Astrocyte (in vitro differentiated cells and primary cell): Measurements from ENCODE around the gene GRB2. TPM values are rescaled to one million over a fixed set of nuclear protein-coding genes. Genes with fewer than 3 reads are reported as not detected.
A peak's percentile ranks its signal among the peaks of the same experiment; 100 is the strongest.

Experiments used
- DNase-seq: peaks from one replicate; pipeline ENCODE4 v3.0.0-alpha.2; 2010; ENCODE audit warnings: low read depth
- FAIRE-seq: peaks from 2 replicates; lab custom pipeline; 2011; peaks lifted over from hg19 to GRCh38; lab: Jason Lieb, UNC
- H2AFZ ChIP-seq: 2 replicates; pipeline ENCODE4 v1.6.0; 2012; ENCODE audit warnings: low read depth, low read length, inconsistent platforms
- H3K27ac ChIP-seq: 2 replicates; pipeline ENCODE4 v1.5.1; 2011; ENCODE audit warnings: low read depth, low read length, inconsistent platforms
- H3K27me3 ChIP-seq: 2 replicates; pipeline ENCODE4 v1.6.0; 2011; ENCODE audit warnings: low read length, inconsistent platforms; ENCODE audit not compliant: insufficient read depth
- H3K36me3 ChIP-seq: 2 replicates; pipeline ENCODE4 v1.5.1; 2011; ENCODE audit warnings: low read length, inconsistent platforms; ENCODE audit not compliant: insufficient read depth
- H3K4me1 ChIP-seq: 2 replicates; pipeline ENCODE4 v1.5.1; 2011; ENCODE audit warnings: low read length, inconsistent platforms; ENCODE audit not compliant: insufficient read depth
- H3K4me2 ChIP-seq: 2 replicates; pipeline ENCODE4 v1.6.0; 2012; ENCODE audit warnings: low read length, inconsistent platforms
- H3K4me3 ChIP-seq: 2 replicates; pipeline ENCODE4 v1.5.1; 2011; ENCODE audit warnings: low read depth, mild to moderate bottlenecking, low read length, inconsistent platforms; ENCODE audit not compliant: insufficient read depth
- H3K79me2 ChIP-seq: 2 replicates; pipeline ENCODE4 v1.6.0; 2012; ENCODE audit warnings: mild to moderate bottlenecking, low read length, inconsistent platforms; ENCODE audit not compliant: insufficient read depth
- H3K9ac ChIP-seq: 2 replicates; pipeline ENCODE4 v1.6.0; 2012; ENCODE audit warnings: mild to moderate bottlenecking, low read length, inconsistent platforms
- H3K9me3 ChIP-seq: 2 replicates; pipeline ENCODE4 v1.5.1; 2012; ENCODE audit warnings: low read depth, mild to moderate bottlenecking, low read length, inconsistent platforms; ENCODE audit not compliant: insufficient read depth
- H4K20me1 ChIP-seq: 2 replicates; pipeline ENCODE4 v1.6.0; 2012; ENCODE audit warnings: low read length, inconsistent platforms; ENCODE audit not compliant: insufficient read depth
- H3K27ac Mint-ChIP-seq: one replicate; pipeline ENCODE4 v1.8.0; 2021; ENCODE audit warnings: mild to moderate bottlenecking, mixed read lengths; ENCODE audit not compliant: unreplicated experiment
- H3K27me3 Mint-ChIP-seq: one replicate; pipeline ENCODE4 v1.8.0; 2021; ENCODE audit warnings: low read depth, mixed read lengths; ENCODE audit not compliant: unreplicated experiment
- H3K36me3 Mint-ChIP-seq: one replicate; pipeline ENCODE4 v1.8.0; 2021; ENCODE audit warnings: low read depth, mixed read lengths; ENCODE audit not compliant: unreplicated experiment
- H3K4me1 Mint-ChIP-seq: one replicate; pipeline ENCODE4 v1.8.0; 2021; ENCODE audit warnings: low read depth, mixed read lengths; ENCODE audit not compliant: unreplicated experiment
- H3K4me3 Mint-ChIP-seq: one replicate; pipeline ENCODE4 v1.8.0; 2021; ENCODE audit warnings: mild to moderate bottlenecking, moderate library complexity, mixed read lengths; ENCODE audit not compliant: unreplicated experiment
- H3K9me3 Mint-ChIP-seq: one replicate; pipeline ENCODE4 v1.8.0; 2021; ENCODE audit warnings: mild to moderate bottlenecking, mixed read lengths; ENCODE audit not compliant: unreplicated experiment
- EZH2 ChIP-seq: IDR thresholded peaks from 2 replicates; pipeline ENCODE4 v1.6.1; 2012; ENCODE audit warnings: mild to moderate bottlenecking, low read length, inconsistent platforms; ENCODE audit not compliant: insufficient read depth
- total RNA-seq: library from RNA; stranded (reverse); gene quantifications from 2 replicates; pipeline ENCODE4 v1.2.1, GENCODE V29; 2021
- TF ChIP-seq, protein P1 (sequence below): IDR thresholded peaks from 2 replicates; pipeline ENCODE4 v1.5.1; 2011; ENCODE audit warnings: low read depth, mild to moderate bottlenecking, inconsistent platforms, low read length, moderate library complexity; ENCODE audit not compliant: insufficient read depth

Gene GRB2
- total RNA-seq, 1 donor from 2014 or later: 168 TPM

DNA sequence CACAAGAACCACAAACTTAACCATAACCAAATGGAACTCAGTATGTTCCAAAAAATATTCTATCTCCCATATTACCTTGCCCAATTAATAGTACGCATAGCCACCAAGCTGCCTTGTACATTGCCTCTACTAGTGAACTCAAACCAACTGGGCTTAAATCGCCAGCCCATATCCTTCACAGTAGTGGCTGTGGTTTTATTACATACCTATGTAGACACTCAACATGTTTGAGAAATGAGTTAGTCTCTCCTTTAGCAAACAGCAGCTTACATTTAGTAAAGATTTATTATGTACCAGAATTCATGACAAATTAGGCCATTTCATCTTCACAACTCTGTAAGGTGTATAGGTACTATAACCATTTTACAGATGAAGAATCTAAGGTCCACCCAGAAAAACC, 41.4 kb downstream of the GRB2 start:
- H3K4me3 ChIP-seq: peak overlapping the region; percentile 1
- no peaks in the 10 kb centered on the region for H3K27me3 ChIP-seq
- H3K79me2 ChIP-seq: peaks cover 97% of the 10 kb centered on the region
- Mint-ChIP-seq H3K4me1 (peaks cover 76% of the 10 kb centered on the region), H3K4me3 (no peak overlapping the region), H3K36me3 (peaks cover 4% of the 10 kb centered on the region), H3K27ac (peak overlapping the region; percentile 15), H3K27me3 (no peaks in the 10 kb centered on the region), H3K9me3 (no peaks in the 10 kb centered on the region)
- H2AFZ ChIP-seq: no peak overlapping the region
- no peak for TF ChIP-seq EZH2
- TF ChIP-seq, protein P1, sequence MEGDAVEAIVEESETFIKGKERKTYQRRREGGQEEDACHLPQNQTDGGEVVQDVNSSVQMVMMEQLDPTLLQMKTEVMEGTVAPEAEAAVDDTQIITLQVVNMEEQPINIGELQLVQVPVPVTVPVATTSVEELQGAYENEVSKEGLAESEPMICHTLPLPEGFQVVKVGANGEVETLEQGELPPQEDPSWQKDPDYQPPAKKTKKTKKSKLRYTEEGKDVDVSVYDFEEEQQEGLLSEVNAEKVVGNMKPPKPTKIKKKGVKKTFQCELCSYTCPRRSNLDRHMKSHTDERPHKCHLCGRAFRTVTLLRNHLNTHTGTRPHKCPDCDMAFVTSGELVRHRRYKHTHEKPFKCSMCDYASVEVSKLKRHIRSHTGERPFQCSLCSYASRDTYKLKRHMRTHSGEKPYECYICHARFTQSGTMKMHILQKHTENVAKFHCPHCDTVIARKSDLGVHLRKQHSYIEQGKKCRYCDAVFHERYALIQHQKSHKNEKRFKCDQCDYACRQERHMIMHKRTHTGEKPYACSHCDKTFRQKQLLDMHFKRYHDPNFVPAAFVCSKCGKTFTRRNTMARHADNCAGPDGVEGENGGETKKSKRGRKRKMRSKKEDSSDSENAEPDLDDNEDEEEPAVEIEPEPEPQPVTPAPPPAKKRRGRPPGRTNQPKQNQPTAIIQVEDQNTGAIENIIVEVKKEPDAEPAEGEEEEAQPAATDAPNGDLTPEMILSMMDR: no peak
- H3K9ac ChIP-seq: no peak overlapping the region
- peaks cover 35% of the 10 kb centered on the region for H3K4me1 ChIP-seq
- peak overlapping the region; percentile 71 for H3K4me2 ChIP-seq
- H4K20me1 ChIP-seq: peaks cover 99% of the 10 kb centered on the region
- DNase-seq: peak; percentile 91
- peak overlapping the region; percentile 15 for H3K27ac ChIP-seq
- H3K36me3 ChIP-seq: no peaks in the 10 kb centered on the region
- no peak for FAIRE-seq
- H3K9me3 ChIP-seq: no peaks in the 10 kb centered on the region

DNA sequence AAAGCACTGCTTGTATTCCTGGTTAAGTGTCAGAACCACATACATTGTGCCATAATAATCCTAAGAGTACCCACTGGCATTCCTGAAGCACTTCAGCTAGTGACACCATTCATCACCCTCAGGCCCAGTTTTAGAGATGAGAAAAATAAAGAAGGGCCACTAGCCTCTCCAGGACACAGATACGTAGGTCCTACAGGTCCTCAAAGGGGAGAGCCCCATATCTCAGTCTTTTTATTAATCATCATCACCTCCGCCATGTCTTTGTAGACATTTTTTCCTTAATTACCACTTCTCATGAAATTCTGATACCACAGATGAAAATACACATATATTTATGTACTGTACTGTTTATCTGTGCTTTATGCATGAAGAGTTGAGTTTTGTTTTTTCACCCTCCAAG, 43.5 kb downstream of the GRB2 start:
- Histone ChIP-seq H3K27me3 (no peaks in the 10 kb centered on the region), H3K4me1 (peaks cover 26% of the 10 kb centered on the region), H3K9me3 (no peaks in the 10 kb centered on the region), H3K4me2 (no peak overlapping the region), H3K9ac (no peak overlapping the region), H4K20me1 (peaks cover 95% of the 10 kb centered on the region), H3K79me2 (peaks cover 94% of the 10 kb centered on the region), H2AFZ (no peak overlapping the region), H3K36me3 (no peaks in the 10 kb centered on the region), H3K4me3 (no peak overlapping the region), H3K27ac (no peak overlapping the region)
- H3K36me3 Mint-ChIP-seq: peaks cover 4% of the 10 kb centered on the region
- DNase-seq: no peak
- H3K9me3 Mint-ChIP-seq: no peaks in the 10 kb centered on the region
- no peak for FAIRE-seq
- H3K27me3 Mint-ChIP-seq: no peaks in the 10 kb centered on the region
- peaks cover 66% of the 10 kb centered on the region for H3K4me1 Mint-ChIP-seq
- no peak for TF ChIP-seq EZH2
- TF ChIP-seq, protein P1: no peak
- no peak overlapping the region for H3K4me3 Mint-ChIP-seq
- no peak overlapping the region for H3K27ac Mint-ChIP-seq

DNA sequence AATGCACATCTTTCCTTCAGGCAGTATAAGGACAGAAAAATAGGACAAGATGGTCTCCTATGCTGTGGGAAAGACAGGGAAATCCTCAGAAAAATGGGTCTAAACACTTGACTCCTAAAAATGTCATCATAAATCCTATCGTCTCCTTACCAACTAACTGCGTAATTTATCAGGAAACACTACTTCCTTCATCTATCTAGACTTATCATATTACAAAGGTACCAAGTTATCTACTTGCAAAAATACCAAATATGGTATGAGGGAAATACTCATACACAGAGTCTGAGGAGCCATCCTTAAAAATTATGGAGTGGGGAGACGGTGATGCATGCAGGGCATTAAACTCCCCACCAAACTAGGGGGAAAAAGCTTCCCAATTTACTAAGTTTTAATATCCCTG, 44.1 kb downstream of the GRB2 start:
- TF ChIP-seq, protein P1: no peak
- TF ChIP-seq EZH2: no peak
- Mint-ChIP-seq H3K27me3 (no peaks in the 10 kb centered on the region), H3K4me3 (no peak overlapping the region), H3K36me3 (peaks cover 4% of the 10 kb centered on the region), H3K9me3 (no peaks in the 10 kb centered on the region), H3K27ac (no peak overlapping the region), H3K4me1 (peaks cover 62% of the 10 kb centered on the region)
- H3K4me3 ChIP-seq: no peak overlapping the region
- H3K27ac ChIP-seq: no peak overlapping the region
- no peak overlapping the region for H3K9ac ChIP-seq
- no peaks in the 10 kb centered on the region for H3K36me3 ChIP-seq
- H3K4me2 ChIP-seq: no peak overlapping the region
- no peaks in the 10 kb centered on the region for H3K9me3 ChIP-seq
- peaks cover 26% of the 10 kb centered on the region for H3K4me1 ChIP-seq
- DNase-seq (no peak), FAIRE-seq (no peak)
- H3K27me3 ChIP-seq: no peaks in the 10 kb centered on the region
- no peak overlapping the region for H2AFZ ChIP-seq
- H4K20me1 ChIP-seq: peaks cover 95% of the 10 kb centered on the region
- peaks cover 94% of the 10 kb centered on the region for H3K79me2 ChIP-seq
